Measurements from ENCODE around the gene BAAT. TPM values are rescaled to one million over a fixed set of nuclear protein-coding genes. Genes with fewer than 3 reads are reported as not detected.

BAAT gene
- total RNA-seq, 1 experiment from 2014 or later, result 0.25 TPM

- ChIA-PET RAD21 (ENCODE audit: low non-redundant PET in 1 of 2, low total read pairs in 2 of 2, uncharacterized antibody in 2 of 2, unreplicated experiment in 2 of 2) (no interaction called here), CTCF (interaction anchor here (1.3 kb wide), 1 partner anchor 13 kb away, joined by 4 read pairs; no protein-coding TSS in a partner anchor), POLR2A (no interaction called here)
- H4K20me1 ChIP-seq (ENCODE audit: insufficient read depth), result no peaks in the 10 kb centered on the region
- intact Hi-C loops (cut with micrococcal nuclease), result no loop called here
- H2AFZ ChIP-seq (ENCODE audit: low read depth, low read length, poor library complexity, severe bottlenecking), result no peak overlapping the region
- no peak overlapping the region for H3K27ac ChIP-seq (ENCODE audit: low read depth, low read length)
- H3K9me2 ChIP-seq (ENCODE audit: insufficient read depth), result no peaks in the 10 kb centered on the region
- H3K9me3 ChIP-seq (ENCODE audit: control insufficient read depth in 1 of 2, insufficient read depth in 1 of 2, low read depth in 1 of 2, low read length in 2 of 2), result no peaks in the 10 kb centered on the region
- no TSS peak for BruUV-seq (replicated peaks)
- no peak overlapping the region for H3K4me3 ChIP-seq (replicated peaks in 1 of 2; ENCODE audit: low read depth in 1 of 2, low read length in 2 of 2)
- no peak for ATAC-seq
- H3K79me2 ChIP-seq (ENCODE audit: insufficient read depth, low read length), result no peaks in the 10 kb centered on the region
- no peaks in the 10 kb centered on the region for H3K27me3 ChIP-seq (ENCODE audit: insufficient read depth, low read length)
- TF ChIP-seq CTCF (IDR thresholded peaks at IDR 0.05 in 2 of 3, conservative IDR thresholded peaks at IDR 0.05 in 1 of 3; ENCODE audit: borderline replicate concordance in 1 of 3, insufficient read depth in 1 of 3, low read depth in 2 of 3, low read length in 2 of 3) (no peak), SP1 (IDR thresholded peaks at IDR 0.05; ENCODE audit: low read depth) (no peak), CBX3 (IDR thresholded peaks at IDR 0.05; ENCODE audit: low read depth) (no peak), ZNF274 (IDR thresholded peaks at IDR 0.05; ENCODE audit: low read depth, low read length) (no peak), REST (IDR thresholded peaks at IDR 0.05; ENCODE audit: low read depth) (no peak), TCF7L2 (IDR thresholded peaks at IDR 0.05; ENCODE audit: borderline replicate concordance, extremely low read depth, insufficient read depth, insufficient read length) (no peak), EZH2phosphoT487 (IDR thresholded peaks at IDR 0.05; ENCODE audit: borderline replicate concordance) (no peak), SIN3A (IDR thresholded peaks at IDR 0.05; ENCODE audit: low read depth) (no peak), JUND (IDR thresholded peaks at IDR 0.05) (no peak), POLR2A (IDR thresholded peaks at IDR 0.05; ENCODE audit: borderline replicate concordance, extremely low read depth, insufficient read depth, insufficient read length) (no peak)
- no peak overlapping the region for H3K9ac ChIP-seq (ENCODE audit: low read length)
- no peaks in the 10 kb centered on the region for H3K4me1 ChIP-seq (ENCODE audit: control insufficient read depth in 1 of 2, insufficient read depth in 2 of 2, low read length in 2 of 2)
- no peak overlapping the region for H3K4me2 ChIP-seq (ENCODE audit: low read length)
- H3K36me3 ChIP-seq (ENCODE audit: control insufficient read depth in 1 of 2, insufficient read depth in 2 of 2, low read length in 2 of 2), result no peaks in the 10 kb centered on the region
- no peak for DNase-seq (ENCODE audit: low read depth, low spot score)
Measured at GRCh38 chr9:101324245-101324804, 60.5 kb downstream of the BAAT start.
